Kidney tubule cell (primary cell): ENCODE measurements around the gene FDPS.
"Not testable (repeated sequence)": the region's sequence is repeated elsewhere in the genome, so short reads cannot be mapped to it uniquely, and the experiment has no call there.

Source experiments
- DNase-seq: peaks from one replicate; pipeline ENCODE4 v3.0.0-alpha.2; 2018; ENCODE audit warnings: low spot score

The FDPS gene

GRCh38 chr1:155285631-155286044 lies 23.0 kb upstream of the FDPS start:
- no peak for DNase-seq

- DNase-seq: no peak
These were observed 22.1 kb upstream of the FDPS start for GRCh38 chr1:155286544-155286943.

- no peak for DNase-seq
These were observed 20.6 kb upstream of the FDPS start for GRCh38 chr1:155287987-155288543.

- DNase-seq: not testable (repeated sequence)
These were observed 17.7 kb upstream of the FDPS start for GRCh38 chr1:155291006-155291405.

GRCh38 chr1:155293086-155293749 lies 15.4 kb upstream of the FDPS start:
- no peak for DNase-seq

- DNase-seq: no peak
These were observed 14.0 kb upstream of the FDPS start for GRCh38 chr1:155294520-155295182.

- no peak for DNase-seq
These were observed 13.3 kb upstream of the FDPS start for GRCh38 chr1:155295183-155295941.

- DNase-seq: no peak
These were observed 12.8 kb upstream of the FDPS start for GRCh38 chr1:155295942-155296267.

- no peak for DNase-seq
These were observed 12.0 kb upstream of the FDPS start for GRCh38 chr1:155296661-155297060.

GRCh38 chr1:155297384-155297783 lies 11.3 kb upstream of the FDPS start:
- no peak for DNase-seq

- no peak for DNase-seq
These were observed 8.6 kb upstream of the FDPS start for GRCh38 chr1:155300024-155300423.

GRCh38 chr1:155300553-155301329 lies 7.9 kb upstream of the FDPS start:
- no peak for DNase-seq

- DNase-seq: no peak
These were observed 7.3 kb upstream of the FDPS start, which contains the start of gene PKLR for GRCh38 chr1:155301342-155301841. TSS of gene PKLR (minus strand) at chr1:155301438. CDS start at chr1:155301395, 43 bp downstream.

GRCh38 chr1:155304558-155305063 lies 4.1 kb upstream of the FDPS start:
- DNase-seq: peak; percentile 80

GRCh38 chr1:155305881-155306391 lies 2.7 kb upstream of the FDPS start:
- DNase-seq: no peak

- DNase-seq: peak; percentile 48
These were observed 1.4 kb upstream of the FDPS start for GRCh38 chr1:155307247-155307740.

GRCh38 chr1:155309423-155310021 lies 856 bp downstream of the FDPS start:
- peak; percentile 43 for DNase-seq

- no peak for DNase-seq
These were observed 4.6 kb downstream of the FDPS start for GRCh38 chr1:155313261-155313660.

GRCh38 chr1:155316922-155317321 lies 8.3 kb downstream of the FDPS start:
- peak; percentile 23 for DNase-seq

GRCh38 chr1:155318082-155318481 lies 9.4 kb downstream of the FDPS start:
- no peak for DNase-seq

- no peak for DNase-seq
These were observed 10.9 kb downstream of the FDPS start for GRCh38 chr1:155319536-155319935.
